ENCODE measurements around the gene LCTL.

DNA sequence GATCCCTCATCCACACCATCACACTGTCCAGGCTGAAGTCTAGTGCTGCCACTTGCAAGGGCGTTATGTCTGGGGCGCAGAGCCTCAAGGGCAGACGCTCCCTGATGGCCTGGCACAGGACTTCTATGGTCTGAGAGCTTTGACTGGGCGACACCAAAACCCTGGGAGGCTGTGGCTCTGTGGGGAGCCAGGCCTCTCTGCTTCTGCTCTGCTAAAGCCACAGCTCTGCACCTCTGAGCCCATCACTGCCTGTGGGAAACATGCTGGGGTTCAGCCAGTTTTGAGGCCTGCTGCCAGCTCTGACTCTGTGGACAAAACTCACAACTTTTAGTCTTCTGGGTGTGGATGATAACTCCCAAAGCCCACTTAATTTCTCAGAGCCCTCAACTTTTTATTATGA is 6.3 kb upstream of the LCTL start:
- TF ChIP-seq, protein P1, sequence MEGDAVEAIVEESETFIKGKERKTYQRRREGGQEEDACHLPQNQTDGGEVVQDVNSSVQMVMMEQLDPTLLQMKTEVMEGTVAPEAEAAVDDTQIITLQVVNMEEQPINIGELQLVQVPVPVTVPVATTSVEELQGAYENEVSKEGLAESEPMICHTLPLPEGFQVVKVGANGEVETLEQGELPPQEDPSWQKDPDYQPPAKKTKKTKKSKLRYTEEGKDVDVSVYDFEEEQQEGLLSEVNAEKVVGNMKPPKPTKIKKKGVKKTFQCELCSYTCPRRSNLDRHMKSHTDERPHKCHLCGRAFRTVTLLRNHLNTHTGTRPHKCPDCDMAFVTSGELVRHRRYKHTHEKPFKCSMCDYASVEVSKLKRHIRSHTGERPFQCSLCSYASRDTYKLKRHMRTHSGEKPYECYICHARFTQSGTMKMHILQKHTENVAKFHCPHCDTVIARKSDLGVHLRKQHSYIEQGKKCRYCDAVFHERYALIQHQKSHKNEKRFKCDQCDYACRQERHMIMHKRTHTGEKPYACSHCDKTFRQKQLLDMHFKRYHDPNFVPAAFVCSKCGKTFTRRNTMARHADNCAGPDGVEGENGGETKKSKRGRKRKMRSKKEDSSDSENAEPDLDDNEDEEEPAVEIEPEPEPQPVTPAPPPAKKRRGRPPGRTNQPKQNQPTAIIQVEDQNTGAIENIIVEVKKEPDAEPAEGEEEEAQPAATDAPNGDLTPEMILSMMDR (IDR thresholded peaks at IDR 0.05) = no peak
- no peak for TF ChIP-seq POLR2A (IDR thresholded peaks at IDR 0.05)

All from lower leg skin (tissue), 3 donors.